GM13977 (cell line): ENCODE results near the gene LARP4.
"Not testable (repeated sequence)": the region's sequence is repeated elsewhere in the genome, so short reads cannot be mapped to it uniquely, and the experiment has no call there.

Source experiments
- DNase-seq: peaks from one replicate; pipeline ENCODE4 v3.0.0; 2012; ENCODE audit warnings: low spot score
- in situ Hi-C: fragments of 300-500 bp; cut with MboI; formaldehyde crosslinking; loops from one replicate; pipeline ENCODE4 v1.12.0; 2022; ENCODE audit warnings: low sequenced_read_pairs, low pct_unique_long_range_greater_than_20kb, mixed read lengths, inconsistent platforms; ENCODE audit not compliant: unreplicated experiment
- TF ChIP-seq, protein P1 (sequence below): IDR thresholded peaks from 2 replicates; pipeline ENCODE4 v1.5.1; 2012; ENCODE audit warnings: mild to moderate bottlenecking, control low read depth; ENCODE audit not compliant: insufficient read depth; ENCODE audit errors: extremely low read depth, missing control alignments

LARP4 gene

DNA sequence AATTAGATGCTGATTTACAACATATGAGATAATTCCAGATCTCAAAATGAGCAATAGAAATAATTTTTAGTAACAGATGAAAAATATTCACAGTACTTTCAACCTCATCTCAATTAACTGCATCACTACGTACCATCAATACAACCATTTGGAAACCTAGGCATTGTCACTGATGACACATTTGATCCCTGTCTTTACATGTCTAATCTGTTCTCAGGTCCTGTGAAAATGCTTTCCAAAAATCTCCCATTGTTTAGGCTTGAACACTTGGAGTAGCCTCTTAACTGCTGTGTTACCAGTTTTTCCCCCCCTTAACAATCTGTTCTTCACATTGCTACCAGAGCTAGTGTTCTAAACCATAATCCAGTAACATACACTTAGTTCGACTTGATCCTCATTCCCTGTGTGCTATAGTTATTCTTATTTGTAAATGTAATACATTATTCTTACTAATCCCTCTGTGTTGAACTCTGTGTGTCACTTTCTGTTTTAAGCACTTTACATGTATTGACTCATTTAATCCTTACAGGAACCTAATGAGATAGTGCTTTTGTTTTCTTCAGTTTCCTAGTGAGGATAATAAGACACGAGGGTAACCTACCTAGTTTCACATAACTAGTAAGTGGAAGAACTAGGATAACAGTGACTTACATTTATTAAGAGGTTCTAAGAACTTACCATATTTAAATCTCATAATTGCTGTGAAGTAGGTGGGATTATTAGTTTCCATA, 41.7 kb downstream of the LARP4 start:
- in situ Hi-C loops: no loop called here
- TF ChIP-seq, protein P1, sequence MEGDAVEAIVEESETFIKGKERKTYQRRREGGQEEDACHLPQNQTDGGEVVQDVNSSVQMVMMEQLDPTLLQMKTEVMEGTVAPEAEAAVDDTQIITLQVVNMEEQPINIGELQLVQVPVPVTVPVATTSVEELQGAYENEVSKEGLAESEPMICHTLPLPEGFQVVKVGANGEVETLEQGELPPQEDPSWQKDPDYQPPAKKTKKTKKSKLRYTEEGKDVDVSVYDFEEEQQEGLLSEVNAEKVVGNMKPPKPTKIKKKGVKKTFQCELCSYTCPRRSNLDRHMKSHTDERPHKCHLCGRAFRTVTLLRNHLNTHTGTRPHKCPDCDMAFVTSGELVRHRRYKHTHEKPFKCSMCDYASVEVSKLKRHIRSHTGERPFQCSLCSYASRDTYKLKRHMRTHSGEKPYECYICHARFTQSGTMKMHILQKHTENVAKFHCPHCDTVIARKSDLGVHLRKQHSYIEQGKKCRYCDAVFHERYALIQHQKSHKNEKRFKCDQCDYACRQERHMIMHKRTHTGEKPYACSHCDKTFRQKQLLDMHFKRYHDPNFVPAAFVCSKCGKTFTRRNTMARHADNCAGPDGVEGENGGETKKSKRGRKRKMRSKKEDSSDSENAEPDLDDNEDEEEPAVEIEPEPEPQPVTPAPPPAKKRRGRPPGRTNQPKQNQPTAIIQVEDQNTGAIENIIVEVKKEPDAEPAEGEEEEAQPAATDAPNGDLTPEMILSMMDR: no peak
- DNase-seq: peak; percentile 26

DNA sequence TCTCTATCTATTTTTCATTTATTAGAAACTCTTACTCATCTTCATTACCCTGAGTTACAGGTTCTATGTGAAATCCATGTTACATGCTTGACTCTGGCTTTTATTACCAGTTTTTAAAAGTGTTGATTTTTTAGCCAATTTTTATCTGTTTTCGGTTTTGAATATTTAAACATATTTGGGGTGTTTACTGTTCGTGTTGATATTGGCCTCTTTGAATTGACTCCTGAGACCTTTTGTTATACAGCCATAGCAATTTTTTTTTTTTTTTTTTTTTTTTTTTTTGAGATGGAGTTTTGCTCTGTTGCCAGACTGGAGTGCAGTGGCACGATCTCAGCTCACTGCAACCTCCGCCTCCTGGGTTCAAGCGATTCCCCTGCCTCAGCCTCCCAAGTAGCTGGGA, 49.0 kb downstream of the LARP4 start:
- in situ Hi-C loops, DNase-seq: not testable (repeated sequence)

DNA sequence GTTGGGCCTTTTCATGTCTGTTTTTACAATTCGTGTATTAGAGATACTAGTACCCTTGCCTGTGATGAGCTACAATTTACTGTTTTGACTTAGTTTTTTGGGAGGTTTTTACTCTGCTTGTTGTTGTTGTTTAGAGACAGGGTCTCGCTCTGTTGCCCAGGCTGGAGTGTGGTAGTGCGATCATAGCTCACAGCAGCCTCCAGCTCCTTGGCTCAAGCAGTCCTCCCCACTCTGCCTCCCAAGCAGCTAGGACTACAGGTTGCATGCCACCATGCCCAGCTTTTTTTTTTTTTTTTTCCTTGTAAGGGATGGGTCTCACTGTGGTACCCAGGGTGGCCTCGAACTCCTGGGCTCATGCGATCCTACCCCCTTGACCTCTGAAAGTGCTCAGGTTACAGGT, 52.1 kb downstream of the LARP4 start:
- in situ Hi-C loops: no loop called here
- no peak for DNase-seq
- TF ChIP-seq, protein P1: no peak

DNA sequence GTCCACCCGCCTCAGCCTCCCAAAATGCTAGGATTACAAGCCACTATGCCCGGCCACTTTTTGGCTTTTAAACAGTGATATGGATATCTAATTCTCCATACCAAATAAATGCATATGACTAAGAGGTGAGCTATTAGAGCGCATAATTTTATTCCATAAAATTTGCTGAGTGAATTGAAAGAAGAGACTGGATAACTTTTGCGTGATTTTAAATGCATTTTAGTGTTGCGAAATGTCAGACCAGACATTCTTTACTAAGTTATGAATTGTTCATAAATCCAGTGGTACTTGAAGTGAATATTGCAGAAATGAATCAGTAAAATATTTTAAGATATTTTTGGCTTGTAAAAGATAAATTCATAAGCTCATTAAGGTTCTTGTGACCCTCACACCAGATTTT, 53.2 kb downstream of the LARP4 start:
- in situ Hi-C loops: no loop called here
- TF ChIP-seq, protein P1: no peak
- DNase-seq: no peak

DNA sequence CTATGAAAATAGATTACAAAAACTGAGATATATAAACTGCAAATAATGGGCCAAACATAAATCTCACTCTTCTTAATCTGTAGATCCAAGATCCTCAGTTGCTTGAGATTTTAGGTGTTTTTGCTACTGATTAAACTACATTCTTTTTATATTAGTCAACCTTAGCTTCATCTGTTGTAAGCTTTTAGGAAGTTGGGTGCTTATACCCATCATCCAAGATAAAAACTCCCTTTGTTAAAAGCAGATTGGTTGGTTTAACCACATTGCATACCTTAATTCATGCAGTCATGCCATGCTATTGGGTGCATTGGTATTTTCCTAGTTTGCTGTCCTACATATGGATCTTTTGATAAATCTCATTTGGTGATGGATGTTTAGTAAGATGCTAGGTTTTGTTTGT, 57.9 kb downstream of the LARP4 start:
- in situ Hi-C loops: no loop called here
- TF ChIP-seq, protein P1: no peak
- DNase-seq: no peak

DNA sequence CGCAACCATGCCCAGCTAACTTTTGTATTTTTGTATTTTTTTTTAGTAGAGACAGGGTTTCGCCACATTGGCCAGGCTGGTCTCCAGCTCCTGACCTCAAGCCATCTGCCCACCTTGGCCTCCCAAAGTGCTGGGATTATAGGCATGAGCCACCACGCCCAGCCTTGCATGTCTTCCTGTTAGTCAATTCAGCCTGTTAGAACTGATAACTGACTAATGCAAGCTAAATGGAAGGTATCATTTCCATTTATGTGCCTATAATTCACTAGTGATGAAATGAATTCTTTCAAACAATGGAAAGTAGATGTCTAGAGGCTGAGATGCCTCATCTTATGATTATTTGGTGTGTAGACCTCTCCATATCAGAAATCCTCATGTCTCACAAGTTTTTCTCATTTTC, 66.8 kb downstream of the LARP4 start:
- DNase-seq: no peak
- TF ChIP-seq, protein P1: no peak
- in situ Hi-C loops: no loop called here

DNA sequence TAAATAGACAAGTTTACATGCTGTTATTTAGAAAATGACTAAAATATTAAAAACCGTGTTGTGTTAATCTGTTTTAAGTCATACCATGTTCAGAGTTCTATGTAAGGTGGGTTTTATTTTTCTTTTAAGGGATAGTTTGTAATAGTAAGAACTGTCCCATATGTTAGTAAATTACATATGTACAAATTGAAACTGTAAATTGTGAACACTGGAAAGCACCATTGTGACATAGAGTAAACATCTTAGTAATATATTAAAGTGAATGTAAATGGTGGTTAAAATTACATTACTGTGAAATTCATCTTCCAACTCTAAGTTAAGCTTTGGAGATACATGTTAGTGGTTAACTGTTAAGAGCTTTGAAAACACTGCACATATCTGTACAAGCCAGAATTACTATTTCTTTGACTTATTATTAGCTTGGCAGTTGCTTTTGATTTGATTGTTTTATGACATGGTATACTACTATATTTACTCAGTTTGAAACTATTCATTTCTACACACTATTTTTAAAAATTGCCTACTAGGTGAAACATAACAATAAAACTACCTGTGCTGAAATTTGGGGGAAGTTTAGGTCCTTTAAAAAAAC, 76.7 kb downstream of the LARP4 start:
- TF ChIP-seq, protein P1: no peak
- in situ Hi-C loops: no loop called here
- DNase-seq: peak; percentile 21
